AG10803 (cell line): ENCODE measurements around the gene COMT.

ENCODE experiments used
- DNase-seq: peaks from one replicate; pipeline ENCODE4 v3.0.0; 2010; ENCODE audit warnings: low read depth
- H3K4me3 ChIP-seq: 2 replicates; pipeline ENCODE4 v1.5.1; 2011; ENCODE audit warnings: mild to moderate bottlenecking, low read length, control low read depth
- TF ChIP-seq, protein P1 (sequence below): conservative IDR thresholded peaks from 2 replicates; pipeline ENCODE4 v1.5.1; 2011; ENCODE audit warnings: mild to moderate bottlenecking, low read length, control low read depth, inconsistent platforms

The COMT gene

DNA sequence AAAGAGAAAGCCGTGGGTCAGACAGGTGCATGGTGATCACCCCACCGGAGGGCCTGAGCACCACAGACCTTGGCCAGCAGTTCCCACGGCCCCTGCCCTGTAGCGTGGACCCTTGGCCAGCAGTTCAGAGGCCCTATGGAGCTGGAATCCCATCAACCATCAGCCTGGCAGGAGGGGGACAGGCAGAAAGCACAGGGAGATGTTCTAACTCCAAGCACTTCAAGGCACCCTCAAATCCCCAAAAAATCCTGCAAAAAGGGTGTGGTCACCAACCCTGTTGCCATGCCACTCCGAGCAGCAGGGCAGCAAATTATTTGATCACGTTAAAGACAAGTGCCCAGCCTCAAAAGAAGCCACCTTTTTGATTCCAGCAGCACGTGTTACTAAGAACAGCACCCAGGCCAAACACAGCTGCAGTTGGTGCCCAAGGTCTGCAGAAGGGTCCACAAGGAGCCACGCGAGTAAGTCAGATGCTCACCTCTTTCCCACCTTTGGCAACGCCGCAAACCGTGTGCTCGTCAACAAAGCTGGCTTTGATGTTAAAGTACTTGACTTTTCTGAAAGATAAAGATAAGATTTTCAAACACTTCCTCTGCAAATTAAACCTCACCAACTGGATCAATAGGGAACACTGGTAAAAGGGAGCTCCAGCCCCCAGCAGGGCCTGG is 26.2 kb upstream of the COMT start:
- DNase-seq, result no peak
- TF ChIP-seq, protein P1, sequence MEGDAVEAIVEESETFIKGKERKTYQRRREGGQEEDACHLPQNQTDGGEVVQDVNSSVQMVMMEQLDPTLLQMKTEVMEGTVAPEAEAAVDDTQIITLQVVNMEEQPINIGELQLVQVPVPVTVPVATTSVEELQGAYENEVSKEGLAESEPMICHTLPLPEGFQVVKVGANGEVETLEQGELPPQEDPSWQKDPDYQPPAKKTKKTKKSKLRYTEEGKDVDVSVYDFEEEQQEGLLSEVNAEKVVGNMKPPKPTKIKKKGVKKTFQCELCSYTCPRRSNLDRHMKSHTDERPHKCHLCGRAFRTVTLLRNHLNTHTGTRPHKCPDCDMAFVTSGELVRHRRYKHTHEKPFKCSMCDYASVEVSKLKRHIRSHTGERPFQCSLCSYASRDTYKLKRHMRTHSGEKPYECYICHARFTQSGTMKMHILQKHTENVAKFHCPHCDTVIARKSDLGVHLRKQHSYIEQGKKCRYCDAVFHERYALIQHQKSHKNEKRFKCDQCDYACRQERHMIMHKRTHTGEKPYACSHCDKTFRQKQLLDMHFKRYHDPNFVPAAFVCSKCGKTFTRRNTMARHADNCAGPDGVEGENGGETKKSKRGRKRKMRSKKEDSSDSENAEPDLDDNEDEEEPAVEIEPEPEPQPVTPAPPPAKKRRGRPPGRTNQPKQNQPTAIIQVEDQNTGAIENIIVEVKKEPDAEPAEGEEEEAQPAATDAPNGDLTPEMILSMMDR, result no peak
- no peak overlapping the region for H3K4me3 ChIP-seq

DNA sequence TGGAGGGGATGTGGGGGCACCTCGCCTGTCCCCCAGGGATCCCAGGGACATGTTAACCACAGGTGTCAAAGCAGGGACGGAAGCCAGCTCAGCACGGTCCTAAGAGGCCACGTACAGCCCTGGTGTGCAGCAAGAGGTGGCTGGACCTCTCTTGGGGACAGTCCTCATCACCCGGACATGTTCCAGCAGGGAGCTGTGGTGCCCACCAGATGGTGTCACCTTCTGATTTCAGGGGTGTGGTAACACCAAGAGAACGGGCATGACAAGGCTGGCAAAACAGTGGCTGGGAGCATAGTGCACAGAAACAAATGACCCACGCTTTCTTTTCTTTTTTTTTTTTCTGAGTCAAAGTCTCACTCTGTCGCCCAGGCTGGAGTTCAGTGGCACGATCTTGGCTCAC is 25.6 kb upstream of the COMT start:
- DNase-seq, result no peak
- TF ChIP-seq, protein P1, result no peak
- H3K4me3 ChIP-seq, result no peak overlapping the region

DNA sequence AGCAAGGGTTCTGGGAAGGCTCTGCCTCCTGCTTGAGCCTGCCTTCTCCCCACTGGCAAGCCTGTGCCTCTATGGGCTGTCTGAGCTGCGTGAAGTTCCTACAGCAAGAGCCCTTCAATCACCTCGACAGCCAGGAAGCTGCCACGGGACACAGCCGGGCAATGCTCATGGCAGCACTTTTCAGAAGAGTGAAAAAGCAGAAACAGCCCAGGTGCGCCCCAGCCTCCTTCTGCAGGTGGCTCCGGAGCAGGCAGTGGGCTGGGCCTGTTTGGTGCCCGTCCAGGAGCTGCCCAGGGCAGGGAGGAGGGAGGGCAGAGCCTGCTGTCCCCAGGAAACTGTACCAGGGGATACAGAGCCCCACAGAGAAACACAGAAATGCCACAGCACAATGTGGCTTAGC is 24.6 kb upstream of the COMT start:
- no peak for DNase-seq
- H3K4me3 ChIP-seq, result no peak overlapping the region
- TF ChIP-seq, protein P1, result no peak

DNA sequence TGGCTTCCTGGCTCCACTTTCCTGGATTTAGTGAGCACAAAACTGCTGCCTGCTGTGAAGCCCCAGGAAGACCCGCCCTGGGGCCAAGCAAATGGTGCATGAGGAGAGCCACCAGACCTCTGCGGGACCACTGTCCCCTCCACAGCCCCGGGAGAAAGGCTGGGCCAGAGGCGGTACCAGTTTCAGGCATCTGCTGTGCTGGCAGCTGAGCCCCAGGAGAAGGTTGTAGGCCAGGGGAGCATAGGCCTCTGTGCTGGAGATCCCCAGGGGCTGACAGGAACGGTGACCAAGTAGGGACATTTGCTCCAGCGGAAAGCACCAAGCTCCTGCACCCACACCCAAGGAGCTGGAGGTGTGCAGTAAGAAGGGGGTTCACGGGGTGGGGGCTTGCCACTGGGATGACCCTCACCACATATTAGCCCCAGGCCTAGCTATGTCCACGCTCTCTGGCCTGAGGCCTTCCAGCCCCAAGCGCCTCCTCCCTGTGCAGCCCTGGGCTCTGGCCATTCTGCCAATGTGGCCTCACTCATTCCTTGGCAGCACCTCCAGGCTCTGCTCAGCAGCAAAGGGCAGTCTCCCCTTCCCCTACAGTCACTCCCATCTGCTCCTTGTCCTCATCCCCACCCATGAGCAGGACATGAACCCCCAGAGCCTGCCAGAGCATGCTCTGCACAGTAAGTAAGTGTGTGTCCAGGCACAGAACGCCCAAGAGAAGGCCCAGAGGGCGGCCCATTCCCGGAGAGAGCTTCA is 24.0 kb upstream of the COMT start:
- no peak for DNase-seq
- H3K4me3 ChIP-seq, result no peak overlapping the region
- TF ChIP-seq, protein P1, result no peak

DNA sequence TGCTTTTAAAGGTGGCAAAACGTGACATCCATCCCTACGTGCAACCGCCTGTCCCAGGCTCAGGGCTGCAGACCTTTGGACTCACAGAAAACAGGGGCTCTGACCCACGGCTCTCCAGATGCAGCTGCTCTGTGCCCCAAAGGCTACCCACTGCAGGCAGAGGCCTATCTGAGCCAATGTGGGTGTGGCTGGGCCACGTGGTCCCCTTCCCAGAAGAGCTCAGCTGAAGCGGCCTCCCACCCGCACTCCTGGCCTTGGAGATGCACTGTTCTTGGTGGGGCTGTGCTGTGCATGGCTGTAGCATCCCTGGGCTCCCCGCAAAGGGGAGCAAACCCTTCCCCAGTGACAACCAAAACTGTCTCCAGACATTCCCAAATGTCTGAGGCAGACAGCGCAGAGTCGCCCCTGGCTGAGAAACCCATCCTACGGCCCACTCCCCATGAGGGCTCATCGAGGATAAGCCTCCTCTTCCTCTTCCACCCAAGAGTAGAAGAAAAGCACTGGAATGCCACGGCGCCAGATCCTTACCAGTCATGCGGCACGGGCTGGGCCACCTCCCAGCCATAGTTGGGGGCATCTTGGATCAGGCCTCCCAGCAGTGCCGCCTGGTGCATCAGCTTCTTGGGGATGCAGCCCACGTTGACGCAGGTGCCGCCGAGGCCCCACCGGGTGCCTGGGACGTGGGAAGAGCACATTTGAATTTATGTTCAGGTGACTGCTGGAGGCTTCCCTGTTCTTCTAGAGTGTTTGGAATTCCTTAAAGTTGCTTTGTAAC is 23.1 kb upstream of the COMT start:
- H3K4me3 ChIP-seq, result no peak overlapping the region
- DNase-seq, result no peak
- TF ChIP-seq, protein P1, result no peak

DNA sequence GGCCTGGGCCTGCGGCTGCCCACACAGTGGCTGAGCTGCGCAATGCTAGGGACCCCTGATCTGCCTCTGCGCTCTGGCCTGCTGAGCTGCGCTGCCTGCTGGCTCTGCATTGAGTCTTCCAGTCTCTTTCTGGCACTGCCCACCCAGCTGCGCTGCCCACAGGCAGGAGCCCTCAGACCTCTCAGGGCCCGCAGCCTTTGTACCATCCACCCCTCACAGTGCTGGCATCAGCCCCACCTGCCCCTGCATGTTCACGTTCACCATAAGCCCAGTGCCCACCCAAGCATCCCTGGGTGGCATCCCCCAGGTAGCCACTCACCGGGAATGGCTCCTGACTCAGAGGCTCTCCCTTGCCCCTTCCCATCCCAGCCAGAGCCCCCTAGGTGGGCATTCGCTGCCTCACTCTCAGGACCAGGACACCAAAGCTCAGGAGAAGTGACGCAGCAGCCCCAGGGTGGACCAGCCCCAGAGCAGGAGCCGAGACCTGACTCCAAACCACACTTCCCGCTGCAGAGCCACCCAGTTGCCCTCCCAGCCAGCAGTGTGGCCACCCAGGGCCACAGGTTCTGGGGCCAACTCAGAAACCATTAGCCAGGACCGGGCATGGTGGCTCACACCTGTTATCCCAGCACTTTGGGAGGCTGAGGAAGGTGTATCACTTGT is 21.7 kb upstream of the COMT start:
- DNase-seq, result no peak

More for the DNA sequence above, 21.7 kb upstream of the COMT start:
- TF ChIP-seq, protein P1, result no peak
- H3K4me3 ChIP-seq, result no peak overlapping the region
